ENCODE results near the gene AMOT. TPM values are rescaled to one million over a fixed set of nuclear protein-coding genes. Genes with fewer than 3 reads are reported as not detected.

Gene AMOT
- total RNA-seq, 3 donors from 2014 or later, result 18.1 to 26.2 (median 19.3) TPM

- DNase-seq (no peak), ATAC-seq (peak; percentile 44)
- intact Hi-C loops (cut with DNase I, micrococcal nuclease), result no loop called here
- no peak for TF ChIP-seq CTCF (IDR thresholded peaks at IDR 0.05)
- Histone ChIP-seq H3K4me1 (ENCODE audit: low read depth) (no peaks in the 10 kb centered on the region), H3K9me3 (no peaks in the 10 kb centered on the region), H3K36me3 (ENCODE audit: low read depth) (no peaks in the 10 kb centered on the region), H3K4me3 (no peak overlapping the region)
Measured at GRCh38 chrX:112819008-112819640, 21.5 kb downstream of the AMOT start.

GRCh38 chrX:112818114-112819007 is 22.3 kb downstream of the AMOT start:
- DNase-seq (no peak), ATAC-seq (peak; percentile 56)
- intact Hi-C loops (cut with DNase I, micrococcal nuclease), result no loop called here
- Histone ChIP-seq H3K4me1 (ENCODE audit: low read depth) (no peaks in the 10 kb centered on the region), H3K36me3 (ENCODE audit: low read depth) (no peaks in the 10 kb centered on the region), H3K4me3 (no peak overlapping the region), H3K9me3 (no peaks in the 10 kb centered on the region)
- TF ChIP-seq CTCF (IDR thresholded peaks at IDR 0.05), result no peak

GRCh38 chrX:112816908-112817307 is 23.7 kb downstream of the AMOT start:
- H3K36me3 ChIP-seq (ENCODE audit: low read depth), result no peaks in the 10 kb centered on the region
- no peak for TF ChIP-seq CTCF (IDR thresholded peaks at IDR 0.05)
- DNase-seq (no peak), ATAC-seq (no peak)
- H3K9me3 ChIP-seq, result no peaks in the 10 kb centered on the region
- intact Hi-C loops (cut with DNase I, micrococcal nuclease), result no loop called here
- H3K4me3 ChIP-seq, result no peak overlapping the region
- no peaks in the 10 kb centered on the region for H3K4me1 ChIP-seq (ENCODE audit: low read depth)

GRCh38 chrX:112814496-112814895 is 26.1 kb downstream of the AMOT start:
- Histone ChIP-seq H3K9me3 (no peaks in the 10 kb centered on the region), H3K36me3 (ENCODE audit: low read depth) (no peaks in the 10 kb centered on the region), H3K4me1 (ENCODE audit: low read depth) (no peaks in the 10 kb centered on the region), H3K4me3 (no peak overlapping the region)
- DNase-seq (no peak), ATAC-seq (no peak)
- intact Hi-C loops (cut with DNase I, micrococcal nuclease), result no loop called here
- TF ChIP-seq CTCF (IDR thresholded peaks at IDR 0.05), result no peak

GRCh38 chrX:112812741-112813140 is 27.9 kb downstream of the AMOT start:
- intact Hi-C loops (cut with DNase I, micrococcal nuclease), result no loop called here
- Histone ChIP-seq H3K36me3 (ENCODE audit: low read depth) (no peaks in the 10 kb centered on the region), H3K4me1 (ENCODE audit: low read depth) (no peaks in the 10 kb centered on the region), H3K4me3 (no peak overlapping the region), H3K9me3 (no peaks in the 10 kb centered on the region)
- DNase-seq (no peak), ATAC-seq (no peak)
- TF ChIP-seq CTCF (IDR thresholded peaks at IDR 0.05), result no peak

Measured in mucosa of descending colon (tissue), 3 donors.